Left cardiac atrium (tissue), 4 donors: Measurements from ENCODE around the gene ZBED4. TPM values are rescaled to one million over a fixed set of nuclear protein-coding genes. Genes with fewer than 3 reads are reported as not detected.

Experiments
- ATAC-seq, 2 donors: fragments of 200-7000 bp; cut with Tn5 transposase; one replicate each; pipeline ENCODE4 v1.9.1; 2020; ENCODE audit warnings: mild to moderate bottlenecking in 2 of 2, moderate library complexity in 2 of 2
- DNase-seq: peaks from one replicate; pipeline ENCODE4 v3.0.0-alpha.2; 2020
- intact Hi-C, 2 donors: fragments of 100-400 bp; cut with DNase I; formaldehyde crosslinking; loops; one replicate each; pipeline versions ENCODE4 v1.14.1 to v1.15.1; 2022 to 2023
- total RNA-seq, 2 donors: library from RNA; stranded (reverse); fragmentation: NEBNext Ultra II Directional; extraction: Animal tissue kit (Norgen Biotek cat#: 25700); gene quantifications; one replicate each; pipeline ENCODE4 v1.2.1, GENCODE V29; 2021
- donor health status: DM: no; HTN: yes; CAD: no.
- donor health status: DM: no; HTN: yes; CAD: no; lungs with severe emphysema.
- donor health status: DM: yes; HTN: yes; CAD: no.
- donor health status: Dilated cardiomyopathy.

ZBED4 gene
- total RNA-seq, 2 donors from 2014 or later: 4.4 to 6.7 TPM

DNA sequence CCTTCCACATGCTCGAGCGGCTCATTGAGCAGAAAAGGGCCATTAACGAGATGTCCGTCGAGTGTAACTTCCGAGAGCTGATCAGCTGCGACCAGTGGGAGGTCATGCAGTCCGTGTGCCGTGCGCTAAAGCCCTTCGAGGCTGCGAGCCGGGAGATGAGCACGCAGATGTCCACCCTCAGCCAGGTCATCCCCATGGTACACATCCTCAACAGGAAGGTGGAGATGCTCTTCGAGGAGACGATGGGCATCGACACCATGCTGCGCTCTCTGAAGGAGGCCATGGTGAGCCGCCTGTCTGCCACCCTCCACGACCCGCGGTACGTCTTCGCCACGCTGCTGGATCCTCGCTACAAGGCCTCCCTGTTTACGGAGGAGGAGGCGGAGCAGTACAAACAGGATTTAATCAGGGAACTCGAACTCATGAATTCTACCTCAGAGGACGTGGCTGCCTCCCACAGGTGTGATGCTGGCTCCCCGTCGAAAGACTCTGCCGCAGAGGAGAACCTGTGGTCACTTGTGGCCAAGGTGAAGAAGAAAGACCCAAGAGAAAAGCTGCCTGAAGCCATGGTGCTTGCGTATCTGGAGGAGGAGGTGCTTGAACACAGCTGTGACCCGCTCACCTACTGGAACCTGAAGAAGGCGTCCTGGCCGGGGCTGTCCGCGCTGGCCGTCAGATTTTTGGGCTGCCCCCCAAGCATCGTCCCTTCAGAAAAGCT lies 32.9 kb downstream of the ZBED4 start:
- ATAC-seq: no peak
- intact Hi-C loops: no loop called here
- DNase-seq: no peak

DNA sequence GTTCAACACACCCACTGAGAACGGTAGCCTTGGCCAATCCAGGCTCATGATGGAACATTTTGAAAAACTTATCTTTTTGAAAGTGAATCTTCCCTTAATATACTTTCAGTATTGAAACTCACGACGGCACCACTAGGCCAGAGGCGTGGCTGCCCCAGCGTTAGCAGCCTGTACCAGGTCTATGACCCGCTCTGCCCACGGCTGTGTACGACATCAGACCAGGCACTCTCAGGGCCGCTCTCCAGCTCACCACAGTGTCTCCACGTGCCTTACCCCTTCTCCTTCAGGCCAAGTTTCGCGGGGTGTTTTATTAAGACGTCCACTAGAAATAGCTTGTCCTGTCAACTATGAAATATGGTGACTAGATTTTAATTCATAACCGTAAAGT lies 33.4 kb downstream of the ZBED4 start:
- intact Hi-C loops: no loop called here
- DNase-seq (no peak), ATAC-seq (no peak)

DNA sequence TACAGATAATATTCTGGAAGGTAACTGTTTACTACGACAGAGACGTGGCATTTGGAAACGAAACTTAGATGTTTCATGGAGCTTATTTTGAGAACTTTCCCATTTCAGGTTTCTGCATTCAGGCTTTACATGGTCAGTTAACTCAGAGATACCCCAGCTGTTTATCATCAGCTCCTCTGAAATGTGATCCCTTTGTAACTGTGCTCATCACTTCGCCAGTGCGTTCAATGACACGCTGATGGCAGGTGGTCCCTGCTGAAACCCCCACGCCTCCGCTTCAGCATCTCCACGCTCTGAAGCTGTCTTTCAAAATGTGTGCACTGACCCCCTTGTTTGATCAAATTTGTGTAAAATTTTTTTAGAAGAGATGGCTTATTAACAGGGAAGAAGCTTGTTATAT lies 34.1 kb downstream of the ZBED4 start:
- DNase-seq: no peak
- no peak for ATAC-seq
- intact Hi-C loops: no loop called here

DNA sequence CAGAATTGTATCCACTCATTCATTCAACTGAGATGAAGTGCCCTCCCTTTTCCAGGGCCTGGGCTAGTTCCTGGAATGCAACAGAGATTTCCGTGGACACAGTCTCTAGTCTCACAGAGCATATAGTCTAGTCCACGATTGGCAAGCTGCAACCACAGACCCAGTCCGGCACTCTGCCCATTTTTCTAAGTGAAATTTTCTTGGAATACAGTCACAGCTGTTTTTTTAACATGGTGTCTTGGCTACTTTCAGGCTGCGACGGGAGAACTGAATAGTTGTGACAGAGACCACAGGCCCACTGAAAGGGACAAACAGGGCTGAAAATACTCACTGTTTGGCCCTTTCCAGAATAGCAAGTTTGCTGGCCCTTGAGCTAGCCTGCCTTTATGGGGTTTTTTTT lies 35.4 kb downstream of the ZBED4 start:
- peak in 1 of 2 donors; percentile 44 for ATAC-seq
- DNase-seq: no peak
- intact Hi-C loops: no loop called here

DNA sequence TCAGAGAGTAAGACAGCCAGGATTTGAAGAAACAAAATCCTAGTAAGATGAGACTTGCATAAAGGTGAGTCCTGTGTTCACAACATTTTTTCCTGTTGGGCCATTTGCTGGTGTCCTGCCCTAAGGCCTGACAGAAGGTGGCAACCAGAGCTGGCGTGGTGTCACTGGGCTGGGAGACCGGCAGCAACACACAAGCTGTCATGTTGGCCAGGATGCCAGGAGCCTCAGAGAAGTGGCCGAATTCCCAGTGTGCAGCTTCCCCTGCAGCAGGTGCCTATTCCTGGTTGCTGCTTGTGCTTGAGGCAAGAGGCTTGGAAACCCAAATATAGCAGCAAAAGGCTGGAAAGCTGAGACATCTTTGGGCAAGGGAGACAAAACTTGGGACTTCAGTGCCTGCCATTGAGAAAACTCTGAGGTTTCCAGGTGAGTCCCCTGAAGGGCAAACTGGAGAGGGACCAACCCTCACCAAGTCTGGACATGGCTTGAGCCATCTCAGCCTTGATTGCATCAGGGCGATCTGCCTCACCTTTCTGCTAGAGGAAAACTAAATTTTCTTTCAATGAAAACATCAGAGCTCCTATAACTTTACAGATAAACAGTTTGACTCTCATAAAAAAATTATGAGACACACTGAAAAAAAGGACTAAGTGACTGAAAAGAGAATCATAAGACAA lies 38.7 kb downstream of the ZBED4 start:
- ATAC-seq: peak; percentile 59 to 63
- no peak for DNase-seq
- intact Hi-C loops: no loop called here

DNA sequence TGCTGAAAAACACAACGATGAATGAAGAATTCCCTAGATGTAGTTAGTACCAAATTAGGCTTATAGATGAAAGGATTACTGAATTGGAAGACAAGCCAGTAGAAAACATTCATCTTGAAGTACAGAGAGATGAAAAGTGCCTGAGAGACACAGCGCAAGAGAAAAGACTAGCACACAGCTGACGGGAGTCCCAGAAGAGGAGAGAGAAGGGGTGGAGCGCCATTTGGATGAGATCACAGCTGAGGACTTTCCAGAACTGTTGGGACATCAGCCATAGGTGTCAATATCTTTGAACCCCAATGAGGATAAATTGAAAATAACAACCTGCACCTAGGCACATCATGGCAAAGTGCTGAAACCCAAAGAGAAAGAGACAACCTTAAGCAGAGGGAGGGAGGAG lies 39.4 kb downstream of the ZBED4 start:
- intact Hi-C loops: no loop called here
- no peak for ATAC-seq

DNA sequence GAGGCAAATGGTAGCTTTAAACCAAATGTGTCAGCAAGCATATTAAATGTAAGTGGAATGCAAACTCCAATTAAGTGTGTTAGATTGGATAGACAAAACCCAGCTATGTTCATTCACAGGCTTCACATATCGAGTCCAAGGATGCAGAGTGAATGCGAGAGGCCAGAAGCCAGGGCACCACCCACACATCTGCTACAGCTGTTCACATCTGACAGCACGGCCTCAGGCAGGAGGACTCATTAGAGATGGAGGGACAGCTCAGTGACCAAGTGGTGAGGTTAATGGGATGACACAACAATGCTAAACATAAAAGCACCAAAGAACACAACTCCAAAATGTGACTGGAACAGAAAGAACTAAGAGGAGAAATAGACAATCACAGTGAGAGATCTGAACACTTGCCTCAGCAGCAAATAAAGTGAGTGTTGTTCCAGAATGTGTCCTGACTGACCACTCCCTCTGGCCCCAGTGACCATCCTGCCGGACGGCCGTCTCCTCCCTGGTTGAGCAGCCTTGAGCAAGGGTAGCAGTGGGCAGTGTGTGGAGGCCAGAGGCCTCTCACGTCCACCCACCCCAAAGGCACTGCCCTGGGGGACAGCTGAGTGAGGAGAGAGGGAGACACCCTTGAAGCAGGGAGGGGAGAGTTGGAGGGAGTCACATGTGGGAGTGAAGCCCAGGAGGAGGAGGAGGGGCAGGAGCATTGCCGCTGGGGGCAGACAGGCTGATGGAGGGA lies 40.8 kb downstream of the ZBED4 start:
- DNase-seq (no peak), ATAC-seq (peak in 1 of 2 donors; percentile 34)
- intact Hi-C loops: no loop called here

More for the DNA sequence above, 39.4 kb downstream of the ZBED4 start:
- no peak for DNase-seq

DNA sequence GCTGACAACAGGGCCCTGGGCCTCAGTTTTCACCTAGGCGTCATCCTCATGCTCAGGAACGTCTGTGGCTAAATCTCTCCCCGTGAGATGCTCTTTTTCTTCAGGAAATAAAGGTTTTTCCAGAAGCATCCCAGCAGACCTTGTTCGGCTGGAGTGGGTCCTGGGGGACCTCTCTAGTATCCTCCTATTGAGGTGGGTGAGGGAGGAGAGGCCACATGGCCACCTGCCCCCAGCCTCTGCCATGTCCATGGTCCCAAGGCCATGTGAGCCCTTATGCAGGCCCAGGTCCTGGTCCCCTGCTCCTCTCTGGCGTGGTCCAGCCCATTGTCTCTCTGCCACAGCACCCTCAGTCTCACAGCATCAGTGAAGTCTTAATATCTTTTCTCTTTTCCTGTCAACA lies 42.6 kb downstream of the ZBED4 start:
- intact Hi-C loops: no loop called here
- ATAC-seq (no peak), DNase-seq (no peak)

DNA sequence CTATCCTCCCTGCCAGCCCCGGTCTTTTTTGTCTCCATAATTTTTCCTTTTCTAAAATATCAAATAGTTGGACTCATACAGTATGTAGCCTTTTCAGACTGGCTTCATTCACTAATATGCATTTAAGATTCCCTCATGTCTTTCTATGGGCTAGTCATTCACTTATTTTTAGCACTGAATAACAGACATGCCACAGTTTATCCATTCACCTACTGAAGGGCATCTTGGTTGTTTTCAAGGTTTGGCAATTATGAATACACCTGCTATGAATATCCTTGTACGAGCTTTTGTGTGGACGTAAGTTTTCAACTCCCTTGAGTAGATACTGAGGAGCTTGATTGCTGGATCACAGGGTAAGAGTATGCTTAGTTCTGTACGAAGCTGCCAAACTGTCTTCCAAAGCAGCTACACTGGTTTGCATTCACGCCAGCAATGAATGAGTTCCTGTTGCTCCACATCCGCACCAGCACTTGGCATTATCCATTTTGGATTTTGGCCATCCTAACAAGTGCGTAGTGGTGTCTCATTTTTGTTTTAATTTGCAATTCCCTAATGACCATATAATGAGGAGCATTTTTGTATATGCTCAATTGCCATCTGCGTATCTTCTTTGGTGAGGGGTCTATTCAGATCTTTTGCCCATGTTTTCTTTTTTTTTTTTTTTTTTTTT lies 43.5 kb downstream of the ZBED4 start:
- no peak for ATAC-seq
- DNase-seq: no peak
- intact Hi-C loops: no loop called here

DNA sequence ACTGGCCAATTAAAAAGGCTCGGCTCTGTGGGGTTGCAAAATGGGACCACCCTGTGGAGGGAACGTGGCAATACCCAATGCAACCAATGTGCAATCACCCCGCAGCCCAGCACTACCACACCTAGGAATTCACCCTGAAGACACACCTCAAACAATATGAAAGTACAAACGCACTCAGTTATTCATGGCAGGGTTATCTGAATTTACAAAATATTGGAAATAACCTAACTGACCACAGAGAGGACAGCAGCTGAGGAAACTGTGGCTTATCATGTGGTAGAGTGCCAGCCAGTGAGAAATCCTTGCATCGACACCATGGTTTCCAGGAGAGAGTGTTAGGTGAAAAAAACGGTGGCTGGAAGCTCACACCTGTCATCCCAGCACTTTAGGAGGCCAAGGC lies 45.9 kb downstream of the ZBED4 start:
- ATAC-seq: no peak
- DNase-seq: no peak
- intact Hi-C loops: no loop called here

DNA sequence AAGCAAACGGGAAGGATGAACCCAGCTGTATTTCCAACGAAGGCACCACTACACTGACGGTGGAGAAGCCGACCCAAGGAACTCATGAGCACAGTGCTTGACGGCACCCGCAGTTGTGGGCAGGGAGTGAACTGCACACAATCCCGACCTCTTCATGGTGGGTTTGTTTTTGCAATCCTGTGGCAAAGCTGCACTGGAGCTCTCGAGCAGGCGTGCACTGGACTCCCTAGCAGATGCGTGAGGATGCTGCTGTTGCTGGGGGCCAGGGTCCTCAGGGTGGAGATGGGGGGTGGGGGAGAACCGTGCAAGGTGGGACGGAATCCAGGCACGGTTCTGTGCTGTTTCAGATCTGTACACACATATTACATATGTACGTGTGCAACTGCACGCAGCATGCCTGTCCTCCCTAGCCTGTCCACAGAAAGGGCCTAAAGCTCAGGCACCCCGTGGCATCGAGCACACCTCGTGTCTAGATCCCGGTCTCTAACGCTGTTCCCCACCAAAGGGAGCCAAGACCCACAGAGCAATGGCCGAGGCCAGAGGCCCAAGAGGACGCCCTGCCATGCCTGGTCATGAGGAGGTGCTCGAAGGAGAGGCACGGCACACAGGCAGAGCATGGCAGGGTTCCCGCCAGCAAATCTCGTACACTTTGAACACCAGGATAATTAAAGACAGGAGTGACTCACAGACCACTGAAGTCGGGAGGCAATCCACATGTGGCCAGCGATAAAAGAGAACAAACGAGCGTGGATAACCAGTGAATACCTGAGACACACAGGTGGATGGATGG lies 47.0 kb downstream of the ZBED4 start:
- no peak for ATAC-seq
- intact Hi-C loops: no loop called here
- DNase-seq: no peak

DNA sequence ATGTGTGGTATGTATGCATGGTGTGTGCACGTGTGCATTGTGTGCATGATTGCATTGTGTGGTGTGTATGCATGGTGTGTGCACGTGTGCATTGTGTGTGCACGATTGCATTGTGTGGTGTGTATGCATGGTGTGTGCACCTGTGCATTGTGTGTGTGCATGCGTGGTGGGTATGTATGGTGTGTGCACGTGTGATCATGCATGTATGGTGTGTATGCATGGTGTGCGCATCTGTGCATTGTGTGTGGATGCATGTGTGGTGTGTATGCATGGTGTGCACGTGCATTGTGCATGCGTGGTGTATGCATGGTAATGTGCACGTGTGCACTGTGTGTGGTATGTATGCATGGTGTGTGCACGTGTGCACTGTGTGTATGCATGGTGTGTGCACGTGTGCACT lies 47.8 kb downstream of the ZBED4 start:
- no peak for ATAC-seq
- DNase-seq: no peak
- intact Hi-C loops: no loop called here

DNA sequence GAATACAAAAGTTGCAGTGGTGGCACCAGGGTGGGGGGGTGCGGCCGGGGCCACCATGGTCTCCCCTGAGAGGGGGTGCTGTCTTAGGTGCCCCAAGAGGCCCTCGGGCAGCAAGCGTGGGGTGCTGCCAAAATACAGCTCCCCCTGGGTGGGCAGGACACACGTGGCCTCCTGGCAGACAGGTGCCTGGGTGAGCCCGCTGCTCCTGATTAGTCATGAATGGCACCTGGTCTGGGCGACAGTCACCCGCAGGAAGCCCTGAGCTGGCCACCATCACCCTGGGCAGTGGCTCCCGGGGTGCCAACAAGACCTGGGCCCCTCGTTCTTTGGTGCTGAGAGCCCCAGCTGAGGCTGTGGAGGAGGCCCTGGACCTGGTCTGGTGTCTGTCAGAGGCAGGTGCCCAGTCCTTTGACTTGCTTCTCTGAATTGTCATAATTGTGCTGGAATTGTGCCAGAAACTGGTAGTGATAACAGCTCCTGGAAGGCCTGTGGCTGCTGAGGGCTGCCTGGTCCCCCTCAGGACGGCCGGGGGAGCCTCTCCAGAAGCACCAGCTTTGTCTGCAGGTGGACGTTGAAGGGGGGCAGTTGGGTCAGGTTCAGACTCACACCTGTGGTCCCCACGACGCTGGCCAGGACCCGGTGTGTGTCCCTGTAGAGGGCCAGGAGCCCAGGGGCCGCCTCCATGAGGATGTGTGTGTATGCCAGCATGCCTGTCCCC lies 49.8 kb downstream of the ZBED4 start:
- ATAC-seq: peak; percentile 21 to 61
- DNase-seq: no peak
- intact Hi-C loops: no loop called here

DNA sequence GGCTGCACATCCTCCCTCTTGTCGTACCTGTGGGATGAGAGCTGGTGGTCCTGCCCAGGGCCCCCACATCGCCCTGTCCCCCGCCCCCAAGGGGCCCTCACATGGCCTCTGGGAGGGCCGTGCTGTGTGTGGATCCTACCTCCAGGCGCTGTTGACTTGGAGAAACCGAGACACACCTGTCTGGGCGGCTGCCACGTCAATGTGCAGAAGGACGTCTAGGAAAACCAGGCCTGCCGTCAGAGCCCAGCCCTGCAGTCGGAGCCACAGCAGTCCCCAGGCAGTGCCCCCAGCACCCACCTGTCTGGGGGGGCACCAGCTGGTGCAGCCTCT lies 50.4 kb downstream of the ZBED4 start:
- DNase-seq: no peak
- intact Hi-C loops: no loop called here
- no peak for ATAC-seq

DNA sequence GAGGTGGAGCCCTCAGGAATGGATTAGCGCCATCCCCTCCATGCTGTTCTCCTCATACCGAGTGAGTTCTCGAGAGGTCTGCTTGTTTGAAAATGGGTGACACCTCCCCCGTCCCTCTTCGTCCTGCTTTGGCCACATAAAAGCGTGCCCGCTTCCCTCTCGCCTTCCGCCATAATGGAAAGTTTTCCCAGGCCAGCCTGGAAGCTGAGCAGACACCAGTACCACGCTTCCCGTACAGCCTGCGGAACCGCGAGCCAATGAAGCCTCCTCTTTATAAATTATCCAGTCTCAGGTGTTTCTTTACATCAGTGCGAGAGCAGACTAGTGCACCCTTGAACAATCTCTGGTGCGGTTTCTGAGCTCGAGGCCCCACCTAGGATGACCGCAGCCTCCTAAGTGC lies 51.8 kb downstream of the ZBED4 start:
- DNase-seq: no peak
- no peak for ATAC-seq
- intact Hi-C loops: no loop called here

DNA sequence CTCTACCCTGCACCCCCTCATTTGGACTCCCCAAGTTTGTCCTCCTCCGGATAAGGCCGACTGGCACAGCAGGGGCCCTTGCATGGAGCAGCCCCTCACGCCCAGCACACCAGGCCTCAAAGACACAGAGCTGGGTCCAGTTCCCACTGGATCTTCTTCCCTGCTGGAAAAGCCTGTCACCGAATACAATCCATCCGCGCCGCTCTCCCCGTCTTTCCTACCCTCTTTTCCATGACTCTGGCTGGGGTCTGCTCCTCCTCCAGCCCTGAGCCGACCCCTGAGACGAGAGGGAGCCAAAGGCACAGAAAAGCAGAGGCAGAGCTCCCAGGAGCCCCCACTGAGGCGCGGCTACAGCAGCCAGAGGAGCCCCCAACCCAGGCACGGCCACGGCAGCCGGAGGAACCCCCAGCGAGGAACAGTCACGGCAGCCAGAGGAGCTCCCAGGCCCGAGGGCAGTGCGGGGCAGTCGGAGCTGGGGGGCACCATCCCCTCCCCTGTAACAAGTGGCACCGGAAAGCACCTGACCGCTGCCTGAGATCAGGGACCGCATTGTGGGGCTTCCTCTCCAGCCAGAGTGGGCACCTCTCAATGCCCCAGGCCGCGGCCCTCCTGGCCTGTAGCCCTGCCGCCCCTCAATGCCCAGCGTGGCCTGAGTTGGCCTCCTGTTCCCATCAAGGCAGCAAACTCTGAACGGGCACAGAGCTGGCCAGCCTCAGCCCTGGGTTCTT lies 52.6 kb downstream of the ZBED4 start:
- ATAC-seq: no peak
- intact Hi-C loops: no loop called here
- no peak for DNase-seq

DNA sequence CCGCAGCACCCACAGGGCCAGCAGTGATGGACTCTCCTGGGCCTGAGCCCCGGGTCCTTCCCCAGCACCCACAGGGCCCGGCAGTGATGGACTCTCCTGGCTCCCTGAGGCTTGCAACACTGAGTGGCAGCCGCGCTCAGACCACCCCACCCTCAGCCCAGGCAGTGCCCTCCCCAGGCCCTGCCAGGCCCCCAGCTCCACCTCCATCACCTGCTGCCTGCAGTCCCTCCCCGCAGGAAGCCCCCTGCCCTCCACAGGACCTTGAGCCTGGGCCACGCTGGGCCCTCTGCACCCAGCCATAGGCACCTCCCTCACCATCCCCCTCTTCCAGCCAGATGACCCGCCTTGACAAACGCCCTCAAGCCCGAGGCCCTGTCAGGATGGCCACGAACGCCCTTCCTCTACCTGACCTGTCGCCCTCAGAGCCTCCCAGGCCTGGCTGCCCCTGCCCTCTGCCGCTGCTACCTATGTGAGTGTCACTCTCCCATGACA lies 53.2 kb downstream of the ZBED4 start:
- intact Hi-C loops: no loop called here
- ATAC-seq (no peak), DNase-seq (no peak)

DNA sequence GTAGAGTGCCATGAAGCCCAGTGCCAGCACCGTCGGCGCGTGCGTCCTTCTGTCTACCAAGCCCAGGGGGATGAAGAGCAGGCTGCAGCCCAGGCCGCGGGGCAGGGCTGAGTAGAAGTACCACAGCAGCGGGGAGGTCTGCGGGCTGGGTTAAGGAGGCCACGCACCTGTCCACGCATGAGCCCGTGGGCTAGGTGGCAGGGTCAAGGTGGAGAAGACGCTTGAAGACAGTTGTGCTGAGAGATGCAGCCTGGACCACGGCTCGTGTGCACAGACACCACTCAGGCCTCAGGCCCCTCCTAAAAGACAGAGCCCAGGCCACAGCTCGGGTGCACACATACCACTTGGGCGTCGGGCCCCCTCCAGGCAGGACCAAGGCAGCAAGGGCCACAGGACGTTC lies 54.2 kb downstream of the ZBED4 start:
- intact Hi-C loops: no loop called here
- ATAC-seq (no peak), DNase-seq (no peak)
